Measurements from ENCODE around the gene GPAT3.

The GPAT3 gene

GRCh38 chr4:83644677-83645659 lies 109.1 kb downstream of the GPAT3 start:
- DNase-seq (ENCODE audit: low read depth) = peak; percentile 30

- no peak for DNase-seq (ENCODE audit: low read depth)
Measured at GRCh38 chr4:83646538-83647239, 110.8 kb downstream of the GPAT3 start.

GRCh38 chr4:83651846-83652245 lies 115.9 kb downstream of the GPAT3 start:
- no peak for DNase-seq (ENCODE audit: low read depth)

Data from activated T-cell treated with anti-CD3 and anti-CD28 coated beads for 24 hours (primary cell).